KMS-11 (cell line): Measurements from ENCODE around the gene TAF1B.

Source experiments
- H2AFZ ChIP-seq: fragments of 200-600 bp; sonication (generic); 2 replicates; pipeline ENCODE4 v1.6.1; 2016; ENCODE audit warnings: antibody characterized with exemption, mixed run types, low read depth
- H3K27ac ChIP-seq: fragments of 200-600 bp; sonication (generic); 2 replicates; pipeline ENCODE4 v1.6.1; 2016; ENCODE audit warnings: mild to moderate bottlenecking, mixed run types
- H3K27me3 ChIP-seq: fragments of 200-600 bp; sonication (generic); 2 replicates; pipeline ENCODE4 v1.6.1; 2017; ENCODE audit warnings: mild to moderate bottlenecking, low read depth, mixed run types, moderate library complexity; ENCODE audit not compliant: insufficient read depth
- H3K36me3 ChIP-seq: fragments of 200-600 bp; sonication (generic); 2 replicates; pipeline ENCODE4 v1.6.1; 2017; ENCODE audit warnings: mild to moderate bottlenecking, mixed run types; ENCODE audit not compliant: insufficient read depth
- H3K4me1 ChIP-seq: fragments of 200-600 bp; sonication (generic); 2 replicates; pipeline ENCODE4 v1.6.1; 2016; ENCODE audit warnings: mild to moderate bottlenecking, low read depth, mixed run types; ENCODE audit not compliant: poor library complexity, severe bottlenecking
- H3K4me2 ChIP-seq: fragments of 200-600 bp; sonication (generic); 2 replicates; pipeline ENCODE4 v1.7.0; 2016; ENCODE audit warnings: mild to moderate bottlenecking, mixed run types
- H3K4me3 ChIP-seq: fragments of 200-600 bp; sonication (generic); IDR thresholded peaks from 2 replicates; pipeline ENCODE4 v1.6.1; 2017; ENCODE audit warnings: low read depth, low read length, mixed read lengths; ENCODE audit not compliant: insufficient read depth
- H3K79me2 ChIP-seq: fragments of 200-600 bp; sonication (generic); 2 replicates; pipeline ENCODE4 v1.6.1; 2016; ENCODE audit warnings: low read depth, mixed run types; ENCODE audit not compliant: insufficient read depth
- H3K9ac ChIP-seq: fragments of 200-600 bp; sonication (generic); 2 replicates; pipeline ENCODE4 v1.6.1; 2016; ENCODE audit warnings: mild to moderate bottlenecking, mixed run types
- H4K20me1 ChIP-seq: fragments of 200-600 bp; sonication (generic); 2 replicates; pipeline ENCODE4 v1.6.1; 2016; ENCODE audit warnings: mild to moderate bottlenecking, mixed run types; ENCODE audit not compliant: insufficient read depth
- TF ChIP-seq, protein P1 (sequence below): fragments of 200-600 bp; sonication (generic); conservative IDR thresholded peaks from 2 replicates; pipeline ENCODE4 v1.6.1; 2017; ENCODE audit warnings: low read depth, mild to moderate bottlenecking, antibody characterized with exemption, low read length, moderate library complexity, mixed read lengths

The TAF1B gene

DNA sequence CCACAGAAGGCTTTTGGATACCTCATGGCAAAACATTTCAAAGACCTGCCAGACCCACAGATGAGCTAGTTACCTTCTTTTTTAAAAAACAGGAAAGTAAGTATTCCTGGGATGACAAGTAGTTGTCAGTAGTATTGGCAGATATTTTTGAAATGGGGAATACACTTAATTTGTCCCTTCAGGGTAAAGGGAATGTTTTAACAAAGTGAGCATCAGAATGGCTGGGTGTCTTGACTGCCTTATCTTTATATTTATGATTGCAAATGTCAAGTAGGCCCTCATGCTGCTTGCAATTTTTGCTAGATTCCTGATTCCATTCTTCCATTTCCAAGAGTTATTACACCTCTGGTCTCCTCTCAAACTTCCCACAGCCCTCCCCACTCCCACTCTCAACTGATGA lies 4.9 kb upstream of the TAF1B start:
- Histone ChIP-seq H3K27ac (no peak overlapping the region), H3K4me2 (no peak overlapping the region), H3K9ac (no peak overlapping the region), H3K27me3 (no peaks in the 10 kb centered on the region), H3K4me1 (peaks cover 4% of the 10 kb centered on the region), H2AFZ (no peak overlapping the region), H3K4me3 (no peak overlapping the region), H3K36me3 (no peaks in the 10 kb centered on the region), H4K20me1 (no peaks in the 10 kb centered on the region), H3K79me2 (no peaks in the 10 kb centered on the region)
- TF ChIP-seq, protein P1, sequence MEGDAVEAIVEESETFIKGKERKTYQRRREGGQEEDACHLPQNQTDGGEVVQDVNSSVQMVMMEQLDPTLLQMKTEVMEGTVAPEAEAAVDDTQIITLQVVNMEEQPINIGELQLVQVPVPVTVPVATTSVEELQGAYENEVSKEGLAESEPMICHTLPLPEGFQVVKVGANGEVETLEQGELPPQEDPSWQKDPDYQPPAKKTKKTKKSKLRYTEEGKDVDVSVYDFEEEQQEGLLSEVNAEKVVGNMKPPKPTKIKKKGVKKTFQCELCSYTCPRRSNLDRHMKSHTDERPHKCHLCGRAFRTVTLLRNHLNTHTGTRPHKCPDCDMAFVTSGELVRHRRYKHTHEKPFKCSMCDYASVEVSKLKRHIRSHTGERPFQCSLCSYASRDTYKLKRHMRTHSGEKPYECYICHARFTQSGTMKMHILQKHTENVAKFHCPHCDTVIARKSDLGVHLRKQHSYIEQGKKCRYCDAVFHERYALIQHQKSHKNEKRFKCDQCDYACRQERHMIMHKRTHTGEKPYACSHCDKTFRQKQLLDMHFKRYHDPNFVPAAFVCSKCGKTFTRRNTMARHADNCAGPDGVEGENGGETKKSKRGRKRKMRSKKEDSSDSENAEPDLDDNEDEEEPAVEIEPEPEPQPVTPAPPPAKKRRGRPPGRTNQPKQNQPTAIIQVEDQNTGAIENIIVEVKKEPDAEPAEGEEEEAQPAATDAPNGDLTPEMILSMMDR, result no peak

DNA sequence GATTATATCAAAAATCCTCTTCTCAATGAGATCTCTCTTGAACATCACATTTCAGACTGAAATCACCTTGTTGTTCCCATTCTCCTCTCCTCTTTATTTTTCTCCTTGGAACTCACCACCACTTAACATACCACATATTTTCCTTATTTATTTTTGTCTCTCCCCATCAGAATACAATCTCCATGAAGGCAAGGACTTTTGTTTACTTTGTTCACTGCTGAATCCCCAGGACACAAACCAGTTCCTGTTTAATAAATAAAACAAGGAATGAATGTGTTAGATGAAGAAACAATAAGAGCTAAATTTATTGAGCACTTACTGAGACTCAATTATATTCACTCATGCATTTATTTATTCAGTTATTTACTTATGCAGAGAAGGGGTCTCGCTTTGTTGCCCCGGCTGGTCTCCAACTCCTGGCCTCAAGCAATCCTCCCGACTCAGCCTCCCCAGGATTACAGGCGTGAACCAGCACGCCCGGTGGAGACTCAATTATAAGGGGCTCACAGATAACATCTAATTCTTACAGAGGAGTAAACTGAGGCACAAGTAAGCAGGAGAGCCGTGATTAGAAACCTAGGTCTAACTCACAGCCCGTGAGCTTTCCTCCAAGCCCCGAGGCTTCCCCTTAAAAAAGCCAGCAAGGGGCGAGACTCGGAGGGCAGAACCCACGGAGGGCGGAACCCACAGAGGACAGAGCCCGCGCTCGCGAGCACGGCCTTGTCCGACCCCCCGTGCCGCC lies 616 bp upstream of the TAF1B start:
- TF ChIP-seq, protein P1, result no peak
- H3K27ac ChIP-seq, result peak overlapping the region; percentile 84

DNA sequence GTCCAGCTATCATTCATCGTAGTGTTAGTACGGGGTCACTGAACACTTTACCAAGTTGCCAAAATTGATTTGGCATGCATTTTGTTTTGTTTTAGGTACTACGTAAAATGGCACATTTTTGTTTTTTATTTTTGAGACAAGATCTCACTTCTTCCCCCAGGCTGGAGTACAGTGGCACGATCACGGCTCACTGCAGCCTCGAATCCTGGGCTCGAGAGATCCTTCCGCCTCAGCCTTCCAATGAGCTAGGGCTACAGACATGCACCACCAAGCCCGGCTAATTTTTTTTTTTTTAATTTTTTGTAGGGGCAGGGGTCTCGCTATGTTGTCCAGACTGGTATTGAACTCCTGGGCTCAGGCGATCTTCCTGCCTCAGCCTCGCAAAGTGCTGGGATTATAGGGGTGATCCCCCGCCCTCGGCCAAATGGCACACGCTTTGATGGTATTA lies 786 bp downstream of the TAF1B start:
- peak overlapping the region; percentile 84 for H3K27ac ChIP-seq

More for the DNA sequence above, 616 bp upstream of the TAF1B start:
- Histone ChIP-seq H3K27me3 (no peaks in the 10 kb centered on the region), H3K79me2 (no peaks in the 10 kb centered on the region; the same call in 1 of the 2 replicates), H3K4me1 (peaks cover 31% of the 10 kb centered on the region), H3K4me2 (peak overlapping the region; percentile 77), H3K36me3 (no peaks in the 10 kb centered on the region; the same call in 1 of the 2 replicates), H3K4me3 (peak overlapping the region; percentile 68), H2AFZ (peak overlapping the region; percentile 89), H3K9ac (peak overlapping the region; percentile 80), H4K20me1 (no peaks in the 10 kb centered on the region)

DNA sequence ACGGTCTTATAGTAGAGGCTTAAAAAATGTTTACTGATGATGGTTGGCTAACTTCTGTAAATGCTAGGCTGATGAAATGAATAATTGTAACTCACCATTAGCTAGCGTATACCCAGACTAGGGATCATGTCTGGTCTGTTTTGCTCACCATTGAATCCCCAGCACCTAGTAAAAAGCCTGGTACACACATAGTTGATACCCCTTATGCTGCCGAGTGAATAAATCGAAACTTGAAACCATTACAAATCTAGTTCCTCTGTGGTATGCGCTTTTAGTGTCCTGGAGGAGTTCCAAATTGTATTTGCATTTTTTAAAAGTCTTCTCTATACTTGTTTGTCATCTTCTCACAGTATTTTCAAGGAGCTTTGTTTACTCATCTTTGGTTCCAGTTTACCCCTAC lies 1.3 kb downstream of the TAF1B start:
- Histone ChIP-seq H3K36me3 (no peaks in the 10 kb centered on the region; the same call in 1 of the 2 replicates), H3K4me1 (peaks cover 31% of the 10 kb centered on the region), H3K79me2 (no peaks in the 10 kb centered on the region; the same call in 1 of the 2 replicates), H3K27me3 (no peaks in the 10 kb centered on the region), H3K27ac (peak overlapping the region; percentile 84; the same call in 1 of the 2 replicates), H3K4me3 (no peak overlapping the region), H4K20me1 (no peaks in the 10 kb centered on the region), H2AFZ (peak overlapping the region; percentile 89; the same call in 1 of the 2 replicates), H3K4me2 (peak overlapping the region; percentile 79), H3K9ac (peak overlapping the region; percentile 80; the same call in 1 of the 2 replicates)
- TF ChIP-seq, protein P1, result no peak

More for the DNA sequence above, 786 bp downstream of the TAF1B start:
- TF ChIP-seq, protein P1, result no peak
- H4K20me1 ChIP-seq, result no peaks in the 10 kb centered on the region
- H3K4me3 ChIP-seq, result peak overlapping the region; percentile 58
- no peaks in the 10 kb centered on the region; the same call in 1 of the 2 replicates for H3K79me2 ChIP-seq
- peak overlapping the region; percentile 80; the same call in 1 of the 2 replicates for H3K9ac ChIP-seq
- H3K36me3 ChIP-seq, result no peaks in the 10 kb centered on the region; the same call in 1 of the 2 replicates
- H3K4me1 ChIP-seq, result peaks cover 31% of the 10 kb centered on the region
- no peaks in the 10 kb centered on the region for H3K27me3 ChIP-seq
- peak overlapping the region; percentile 79 for H3K4me2 ChIP-seq
- H2AFZ ChIP-seq, result peak overlapping the region; percentile 89
